Activated CD4-positive, alpha-beta T cell treated with anti-CD3 and anti-CD28 coated beads for 1 hour (primary cell): ENCODE data around the gene RBPJ.
A peak's percentile ranks its signal among the peaks of the same experiment; 100 is the strongest.
"Not testable (repeated sequence)": the region's sequence is repeated elsewhere in the genome, so short reads cannot be mapped to it uniquely, and the experiment has no call there.

Source experiments
- DNase-seq: peaks from one replicate; pipeline ENCODE4 v3.0.0-alpha.2; 2020

The RBPJ gene

GRCh38 chr4:26302031-26302899, 18.5 kb upstream of the RBPJ start:
- DNase-seq = no peak

DNA sequence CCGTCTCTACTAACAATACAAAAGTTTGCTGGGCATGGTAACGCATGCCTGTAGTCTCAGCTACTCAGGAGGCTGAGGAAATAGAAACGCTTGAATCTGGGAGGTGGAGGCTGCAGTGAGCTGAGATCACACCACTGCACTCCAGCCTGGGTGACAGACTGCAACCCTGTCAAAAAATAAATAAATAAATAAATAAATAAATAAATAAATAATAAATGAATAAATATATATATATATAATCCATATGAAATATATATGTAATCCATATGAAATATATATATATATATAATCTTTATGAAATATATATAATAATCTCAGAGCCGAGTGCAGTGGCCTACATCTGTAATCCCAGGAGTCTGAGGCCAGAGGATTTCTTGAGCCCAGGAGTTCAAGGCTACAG, 17.8 kb upstream of the RBPJ start:
- no peak for DNase-seq

GRCh38 chr4:26307037-26307800, 13.6 kb upstream of the RBPJ start:
- DNase-seq = no peak

DNA sequence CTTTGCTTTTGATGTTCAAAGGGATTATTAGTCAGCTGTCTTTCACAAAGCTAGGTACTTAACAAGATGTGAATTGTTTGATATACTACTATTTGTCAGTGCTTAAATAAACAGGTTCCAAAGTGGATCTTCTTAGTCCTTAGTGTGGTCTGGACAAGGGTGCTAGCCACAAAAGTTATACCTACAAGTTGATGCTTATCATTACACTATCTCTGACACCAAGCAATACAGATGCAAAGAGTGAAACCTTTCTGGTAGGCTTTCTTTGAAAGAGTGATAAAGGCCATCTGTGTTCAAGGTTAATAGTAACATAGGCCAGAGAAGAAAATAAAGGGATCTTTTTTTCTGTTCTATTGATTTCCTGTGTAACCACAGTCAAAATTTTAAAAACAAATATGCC, 12.2 kb upstream of the RBPJ start:
- no peak for DNase-seq

- DNase-seq = no peak
Observed at GRCh38 chr4:26310264-26310663, 10.6 kb upstream of the RBPJ start.

- no peak for DNase-seq
Observed at GRCh38 chr4:26311633-26312032, 9.2 kb upstream of the RBPJ start.

DNA sequence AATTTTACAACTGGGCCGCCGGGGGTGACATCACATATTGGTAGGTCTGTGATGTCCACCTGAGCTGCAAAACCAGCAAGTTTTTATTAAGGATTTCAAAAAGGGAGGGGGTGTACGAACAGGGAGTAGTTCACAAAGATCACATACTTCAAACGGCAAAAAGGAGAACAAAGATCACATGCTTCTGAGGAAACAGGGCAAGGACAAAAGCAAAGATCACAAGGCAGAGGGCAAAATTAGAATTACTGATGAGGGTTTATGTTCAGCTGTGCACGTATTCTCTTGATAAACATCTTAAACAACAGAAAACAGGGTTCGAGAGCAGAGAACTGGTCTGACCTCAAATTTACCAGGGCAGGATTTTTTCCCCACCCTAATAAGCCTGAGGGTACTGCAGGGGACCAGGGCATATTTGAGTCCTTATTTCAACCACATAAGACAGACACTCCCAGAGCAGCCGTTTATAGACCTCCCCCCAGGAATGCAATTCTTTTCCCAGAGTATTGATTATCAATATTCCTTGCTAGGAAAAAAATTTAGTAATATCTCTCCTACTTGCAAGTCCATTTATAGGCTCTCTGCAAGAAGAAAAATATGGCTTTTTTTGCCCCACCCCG, 5.4 kb upstream of the RBPJ start:
- DNase-seq = not testable (repeated sequence)

GRCh38 chr4:26317766-26318165, 3.0 kb upstream of the RBPJ start:
- no peak for DNase-seq

GRCh38 chr4:26319467-26319948, 1.3 kb upstream of the RBPJ start:
- DNase-seq = peak; percentile 94

- peak; percentile 28 for DNase-seq
Observed at GRCh38 chr4:26319949-26320537, 771 bp upstream of the RBPJ start.

DNA sequence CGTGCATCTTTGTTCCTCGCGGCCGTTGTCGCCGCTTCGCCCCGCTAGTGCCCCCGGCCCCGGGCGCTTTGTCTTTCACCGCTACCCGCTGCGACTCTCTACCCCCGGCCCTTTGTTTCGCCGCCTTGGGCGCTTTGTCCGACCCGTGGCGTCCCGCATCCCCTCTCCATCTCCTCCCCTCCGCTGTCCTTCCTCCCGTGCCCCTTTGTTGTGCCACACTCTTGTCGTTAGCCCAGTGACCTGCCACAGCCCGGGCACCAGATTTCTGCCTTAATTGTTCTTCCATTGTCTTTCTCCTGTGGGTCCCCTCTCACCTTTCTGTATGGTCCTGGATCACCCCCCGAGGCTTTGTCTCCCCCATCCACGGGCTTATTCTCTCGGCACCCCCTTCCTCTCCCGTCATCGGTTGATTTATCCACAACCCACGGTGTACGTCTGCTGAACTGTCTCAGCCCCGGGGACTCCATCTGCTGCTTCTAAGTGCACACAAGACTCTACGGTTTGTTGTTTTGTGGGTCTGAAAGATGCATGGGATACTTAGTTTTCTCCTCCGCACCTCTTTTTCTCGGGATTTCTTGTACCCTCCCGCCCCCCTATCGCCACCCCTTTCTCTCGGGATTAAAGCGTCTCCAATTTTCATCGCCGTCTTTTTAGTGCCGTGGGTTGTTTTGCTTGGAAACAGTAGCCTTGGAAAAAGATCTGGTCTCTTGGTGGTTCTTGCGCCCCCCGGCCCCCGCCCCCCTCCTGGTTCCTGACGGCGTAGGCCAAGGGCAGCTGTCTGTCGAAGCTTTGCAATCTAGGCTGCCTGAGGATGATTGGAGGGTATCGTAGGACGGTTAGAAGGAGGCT, 783 bp downstream of the RBPJ start:
- no peak for DNase-seq

DNA sequence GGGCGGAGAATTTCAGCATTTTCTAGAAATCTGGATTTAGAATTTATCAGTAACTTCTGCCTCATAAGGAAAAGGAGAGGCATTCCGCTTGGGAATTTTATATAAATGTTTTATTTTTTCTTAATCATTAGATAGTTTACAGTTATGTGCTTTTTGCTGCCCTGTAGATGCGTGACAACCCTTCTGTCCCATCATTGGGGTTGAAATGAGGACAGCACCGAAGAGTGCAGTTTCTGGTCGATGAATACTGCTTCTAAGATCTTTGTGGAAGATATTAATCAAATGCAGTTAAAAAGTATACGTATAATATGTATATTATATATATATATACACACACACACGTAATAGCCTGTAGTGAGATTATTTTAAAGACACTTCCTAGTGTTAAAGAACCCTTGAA, 1.5 kb downstream of the RBPJ start:
- no peak for DNase-seq

GRCh38 chr4:26323821-26324220, 3.0 kb downstream of the RBPJ start:
- DNase-seq = no peak

DNA sequence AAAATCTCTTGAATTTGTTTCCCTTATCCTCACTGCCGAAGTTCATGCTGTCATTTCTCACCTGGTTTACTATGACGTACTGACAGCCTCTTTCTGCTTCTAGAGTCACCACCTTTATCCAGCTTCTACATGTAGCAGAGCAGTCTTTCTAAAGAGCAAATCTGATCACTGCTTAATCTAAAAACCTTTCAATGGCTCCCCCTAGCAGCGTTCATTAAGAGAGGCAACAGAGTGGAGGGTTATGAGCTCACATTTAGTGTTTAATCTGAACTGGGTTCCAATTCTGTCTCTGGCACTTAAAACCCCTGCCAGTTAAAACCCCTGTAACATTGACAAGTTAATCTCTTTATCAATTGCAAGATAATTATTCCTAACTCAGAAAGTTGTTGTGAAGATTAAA, 4.4 kb downstream of the RBPJ start:
- DNase-seq = no peak

DNA sequence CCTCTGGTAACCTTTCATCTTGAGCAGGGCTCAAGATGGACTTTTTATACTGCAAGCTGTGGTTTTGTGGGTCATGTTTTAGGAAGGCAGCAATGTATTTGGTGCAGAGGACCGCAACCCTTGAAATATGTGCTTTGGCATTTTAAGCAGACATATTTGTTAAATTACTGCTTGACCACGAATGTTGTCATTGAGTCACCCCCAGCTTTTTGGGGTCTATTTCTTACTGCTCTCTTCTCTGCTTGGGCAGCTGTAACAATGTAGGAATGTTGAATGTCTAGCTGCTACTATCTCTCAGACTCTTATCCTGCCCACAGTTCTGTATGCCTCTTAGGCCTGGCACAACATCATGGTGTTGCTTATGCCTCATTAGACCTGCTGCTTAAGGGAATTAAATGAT, 6.0 kb downstream of the RBPJ start:
- no peak for DNase-seq

DNA sequence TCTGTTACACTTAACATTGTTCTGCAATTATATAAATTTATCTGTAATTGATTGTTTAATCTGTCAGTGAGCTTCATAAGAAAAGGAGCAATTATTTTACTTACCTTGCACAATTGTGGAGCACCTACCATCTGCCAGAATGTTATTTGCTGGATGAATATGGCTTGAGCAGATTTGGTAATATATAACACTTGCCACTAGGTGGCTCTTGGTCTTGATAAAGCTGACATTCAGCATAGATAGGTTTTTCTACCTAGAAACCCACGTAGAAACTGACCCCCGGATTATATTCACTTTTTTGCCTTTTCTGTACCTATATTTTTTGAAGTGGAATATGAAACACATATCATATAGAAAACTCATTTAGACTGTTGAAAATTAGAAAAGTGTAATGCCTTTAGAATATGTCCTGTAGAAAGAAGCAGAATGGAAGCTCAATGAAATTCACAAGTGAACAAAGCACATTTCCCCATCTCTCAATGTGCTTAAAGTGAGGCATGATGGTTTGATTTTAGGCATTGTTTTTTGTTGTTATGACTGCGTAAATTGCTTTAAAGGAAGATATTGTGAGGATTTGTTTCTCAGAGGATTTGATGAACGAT, 9.5 kb downstream of the RBPJ start:
- DNase-seq = no peak

DNA sequence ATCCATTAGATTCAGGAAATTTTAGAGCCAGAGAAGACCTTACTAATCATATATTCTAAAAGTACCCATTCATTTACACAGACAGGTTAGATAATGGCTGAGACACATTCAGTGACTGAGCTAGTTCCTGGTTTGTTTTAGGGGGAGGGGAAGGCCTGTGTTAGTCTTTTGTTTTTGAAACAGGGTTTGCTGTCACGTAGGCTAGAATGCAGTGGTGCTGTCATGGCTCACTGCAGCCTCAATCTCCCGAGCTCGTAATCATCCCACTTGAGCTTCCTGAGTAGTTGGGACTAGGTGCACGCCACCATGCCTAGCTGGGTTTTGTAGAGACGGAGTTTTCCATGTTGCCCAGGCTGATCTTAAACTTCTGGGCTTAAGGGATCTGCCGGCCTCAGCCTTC, 10.1 kb downstream of the RBPJ start:
- no peak for DNase-seq

DNA sequence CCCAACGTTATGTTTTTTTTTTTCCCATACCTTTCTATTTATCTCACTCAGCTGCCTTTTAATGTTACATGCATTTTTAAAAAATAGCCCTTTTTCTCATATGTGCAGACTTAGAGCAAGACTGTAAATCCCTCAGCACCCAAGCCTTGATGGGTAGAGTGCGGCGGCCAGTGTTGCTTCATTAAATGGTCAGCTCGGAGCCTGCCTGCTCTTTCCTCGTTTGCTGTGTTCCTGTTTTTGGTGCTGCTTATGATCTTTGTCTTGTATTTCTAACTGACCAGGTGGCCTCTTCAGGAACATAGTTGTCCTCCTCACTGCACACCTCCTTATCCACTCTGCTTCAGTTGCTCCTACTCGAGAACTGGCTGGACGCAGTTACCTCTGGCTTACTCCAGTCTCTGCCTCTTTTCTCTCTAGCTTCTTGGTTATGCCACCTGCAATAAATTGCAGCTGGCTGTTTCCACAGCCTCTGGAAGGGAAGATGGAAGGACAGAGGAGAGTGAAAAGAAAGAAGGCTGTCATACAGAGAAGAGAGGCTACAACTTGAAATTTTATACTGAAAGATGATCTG, 10.7 kb downstream of the RBPJ start:
- no peak for DNase-seq

DNA sequence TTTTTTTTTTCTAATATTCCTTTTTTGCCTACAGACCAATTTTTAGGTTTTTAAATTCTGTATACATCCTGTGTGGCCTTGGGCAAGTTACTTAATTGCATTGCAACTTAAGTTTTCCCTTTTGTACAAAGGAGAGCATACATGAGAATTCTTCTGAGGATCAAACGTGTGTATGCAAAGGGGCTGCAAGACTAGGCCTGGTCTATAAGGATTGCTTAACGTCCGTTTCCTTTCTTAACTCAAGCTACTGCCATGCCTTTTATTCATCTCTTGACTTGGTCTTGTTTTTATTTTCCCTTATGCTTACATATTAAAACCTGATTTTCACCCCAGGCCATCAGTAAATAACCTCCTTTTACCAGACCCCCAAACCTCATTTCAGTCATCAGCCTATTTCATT, 13.6 kb downstream of the RBPJ start:
- no peak for DNase-seq

- DNase-seq = no peak
Observed at GRCh38 chr4:26337612-26338011, 16.8 kb downstream of the RBPJ start.

- no peak for DNase-seq
Observed at GRCh38 chr4:26342328-26343037, 21.7 kb downstream of the RBPJ start.
